NCI-H187 treated with DMSO at 0.1 percent for 48 hours (cell line): ENCODE measurements around the gene FER1L5.

Source experiments
- DNase-seq: peaks from one replicate; lab custom pipeline; 2025; lab: John Stamatoyannopoulos, UW

Gene FER1L5

DNA sequence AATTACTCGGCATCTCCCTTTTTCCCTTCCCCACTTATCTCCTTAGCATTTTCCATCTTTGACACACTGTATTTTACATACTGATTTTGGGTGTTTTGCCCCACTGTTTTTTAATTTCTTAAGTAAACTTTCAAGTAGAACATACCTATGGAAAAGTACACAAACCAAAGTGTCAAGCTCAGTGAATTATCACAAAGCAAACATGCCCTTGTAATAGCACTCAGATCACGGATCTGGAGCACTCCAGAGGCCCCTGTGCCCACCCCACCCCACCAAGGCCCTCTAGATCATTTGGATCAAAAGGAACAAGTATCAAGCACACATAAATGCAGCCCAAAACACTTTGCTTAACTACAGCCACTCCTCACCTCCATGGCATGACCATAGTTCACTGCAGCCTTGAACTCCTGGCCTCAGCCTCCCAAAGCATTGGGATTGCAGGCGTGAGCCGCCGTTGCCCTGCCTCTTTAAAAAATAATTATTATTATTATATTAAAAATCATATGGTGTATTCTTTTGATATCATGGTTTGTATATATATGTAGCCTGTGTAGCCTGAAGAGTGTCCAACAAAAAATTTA is 38.1 kb downstream of the FER1L5 start:
- DNase-seq: no peak

- no peak for DNase-seq
Measured at GRCh38 chr2:96681540-96681939, 39.0 kb downstream of the FER1L5 start.

- DNase-seq: no peak
Measured at GRCh38 chr2:96683307-96683706, 40.7 kb downstream of the FER1L5 start.

GRCh38 chr2:96683972-96684820 is 41.6 kb downstream of the FER1L5 start:
- DNase-seq: no peak

- DNase-seq: no peak
Measured at GRCh38 chr2:96684883-96685576, 42.5 kb downstream of the FER1L5 start.

DNA sequence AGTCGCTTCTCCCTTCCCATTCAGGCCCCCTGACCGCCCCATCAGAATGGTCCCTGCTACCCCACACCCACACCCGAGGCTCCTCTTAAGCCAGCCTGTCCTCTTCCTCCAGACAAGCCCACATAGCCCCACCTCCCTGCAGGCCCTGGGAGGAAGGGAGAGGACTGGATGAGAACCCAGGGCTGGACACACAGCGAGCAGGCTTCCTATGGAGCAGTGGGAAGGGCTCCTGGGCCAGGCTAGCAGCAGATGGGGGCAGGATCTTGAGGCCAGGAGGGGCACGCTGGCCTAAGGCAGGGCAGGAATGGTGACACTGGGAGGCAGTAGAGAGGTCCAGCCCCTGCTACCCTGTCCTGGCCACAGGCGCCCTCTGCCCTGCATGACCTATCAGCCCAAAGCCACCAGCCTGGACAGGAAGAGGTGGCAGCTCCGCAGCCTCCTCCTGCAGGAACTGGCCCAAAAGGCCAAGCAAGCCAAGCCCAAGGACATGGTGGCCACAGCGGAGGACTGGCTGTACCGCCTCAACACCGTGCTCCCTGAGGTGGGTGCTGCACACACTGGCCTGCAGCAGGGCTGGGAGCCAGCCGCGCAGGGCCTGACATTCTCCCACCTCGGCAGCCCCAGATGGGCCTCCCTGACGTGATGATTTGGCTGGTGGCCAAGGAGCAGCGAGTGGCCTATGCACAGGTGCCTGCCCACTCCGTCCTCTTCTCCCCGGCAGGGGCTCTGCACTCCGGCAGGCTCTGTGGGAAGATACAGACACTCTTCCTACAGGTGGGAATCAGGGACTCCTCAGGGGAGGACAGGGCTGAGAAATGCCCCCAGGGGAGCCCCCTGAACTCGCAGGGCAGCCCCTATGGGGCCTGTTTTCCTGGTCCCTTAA is 43.3 kb downstream of the FER1L5 start:
- DNase-seq: no peak

DNA sequence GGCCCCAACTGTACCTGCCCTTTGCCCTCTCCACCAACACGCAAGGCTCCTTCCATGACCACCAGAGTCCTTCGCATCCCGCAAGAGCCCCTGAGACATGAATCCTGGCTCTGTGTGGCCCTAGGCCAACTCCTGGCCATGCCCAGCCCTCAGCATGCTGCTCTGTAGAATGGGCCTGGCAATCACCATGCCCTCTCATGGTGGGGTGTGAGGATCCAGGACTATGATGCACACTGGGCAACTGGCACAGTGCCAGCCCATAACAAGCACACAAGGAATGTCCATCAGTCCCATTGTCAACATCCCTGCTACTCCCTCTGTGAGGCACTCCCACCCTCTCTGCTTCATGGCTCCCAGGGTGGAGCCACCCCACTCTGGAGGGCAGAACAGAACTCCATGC is 44.7 kb downstream of the FER1L5 start:
- no peak for DNase-seq

DNA sequence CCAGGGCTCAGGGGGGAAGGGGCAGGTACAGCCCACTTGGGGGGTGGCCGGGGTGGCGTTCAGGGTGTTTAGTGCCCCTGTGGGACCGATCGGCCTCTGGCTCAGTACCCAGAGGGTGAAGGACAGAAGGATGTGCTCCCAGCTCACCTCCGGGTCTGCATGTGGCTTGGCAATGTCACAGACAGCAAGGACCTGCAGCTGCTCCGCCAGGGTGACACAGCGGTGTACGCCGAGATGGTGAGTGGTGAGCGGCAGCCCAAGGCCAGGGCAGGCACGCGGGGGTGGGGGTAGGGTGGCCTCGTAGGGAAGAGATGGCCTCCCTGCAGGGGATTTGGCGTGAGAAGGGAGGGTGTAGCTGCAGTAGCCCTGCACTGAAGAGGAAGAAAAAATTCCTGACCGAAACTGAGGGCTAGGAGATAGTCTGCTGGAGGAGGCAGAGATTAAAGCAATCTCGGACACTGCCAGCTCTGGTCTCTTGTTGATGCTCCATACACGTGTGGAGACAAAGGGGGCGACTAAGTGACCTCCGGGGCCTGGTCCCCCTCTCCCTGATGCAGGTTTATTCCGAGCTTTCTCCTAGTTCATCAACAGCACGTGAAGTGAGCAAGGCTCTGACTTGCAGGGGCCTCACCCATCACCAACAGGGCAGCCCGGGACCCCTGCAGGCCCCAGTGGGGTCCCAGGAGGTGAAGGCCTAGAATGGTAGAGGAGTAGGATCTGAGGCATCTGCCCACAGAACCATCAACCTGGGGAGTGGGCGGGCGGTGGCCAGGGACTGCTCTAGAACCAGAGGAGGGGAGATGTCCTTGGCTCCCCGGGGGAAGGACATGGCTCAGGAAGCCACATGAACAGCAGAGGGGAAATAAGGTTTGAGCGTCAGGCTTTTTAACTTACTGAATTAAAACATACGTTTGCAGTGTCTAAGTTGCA is 45.4 kb downstream of the FER1L5 start:
- no peak for DNase-seq

DNA sequence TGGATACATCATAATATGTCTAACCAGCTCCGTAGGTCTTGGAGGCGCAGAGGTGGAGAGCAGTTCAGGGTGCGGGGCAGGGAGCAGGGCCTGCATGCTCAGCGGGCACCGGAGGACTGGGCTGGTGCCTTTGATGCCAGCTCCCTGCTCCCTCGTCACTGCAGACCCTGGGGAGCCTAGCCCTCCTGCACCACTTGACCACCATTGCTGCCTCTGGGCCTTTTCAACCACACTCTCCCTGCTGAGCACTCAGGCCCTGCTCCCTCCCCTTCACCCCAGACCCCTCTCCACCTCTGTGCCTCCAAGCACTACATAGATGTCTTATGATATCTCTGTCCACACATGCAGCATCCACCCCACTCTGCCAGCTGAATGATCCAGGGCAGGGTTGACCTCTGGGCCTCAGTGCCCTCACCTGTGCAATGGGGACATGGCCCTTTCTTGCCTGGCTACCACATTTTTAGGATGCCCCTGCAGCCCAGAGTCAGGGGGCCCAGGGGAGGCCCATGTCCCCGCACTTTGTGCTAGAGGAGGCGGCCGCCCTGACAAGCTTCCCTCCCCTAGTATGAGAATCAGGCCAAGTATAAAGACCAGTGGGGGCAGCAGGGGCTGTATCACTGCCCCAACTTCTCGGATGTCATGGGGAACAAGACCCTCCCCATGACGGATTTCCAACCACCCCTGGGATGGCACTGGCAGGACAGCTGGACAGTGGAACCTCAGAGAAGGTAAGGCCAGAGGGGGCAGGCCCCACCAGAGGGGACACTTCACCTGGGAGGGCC is 46.3 kb downstream of the FER1L5 start:
- DNase-seq: no peak

DNA sequence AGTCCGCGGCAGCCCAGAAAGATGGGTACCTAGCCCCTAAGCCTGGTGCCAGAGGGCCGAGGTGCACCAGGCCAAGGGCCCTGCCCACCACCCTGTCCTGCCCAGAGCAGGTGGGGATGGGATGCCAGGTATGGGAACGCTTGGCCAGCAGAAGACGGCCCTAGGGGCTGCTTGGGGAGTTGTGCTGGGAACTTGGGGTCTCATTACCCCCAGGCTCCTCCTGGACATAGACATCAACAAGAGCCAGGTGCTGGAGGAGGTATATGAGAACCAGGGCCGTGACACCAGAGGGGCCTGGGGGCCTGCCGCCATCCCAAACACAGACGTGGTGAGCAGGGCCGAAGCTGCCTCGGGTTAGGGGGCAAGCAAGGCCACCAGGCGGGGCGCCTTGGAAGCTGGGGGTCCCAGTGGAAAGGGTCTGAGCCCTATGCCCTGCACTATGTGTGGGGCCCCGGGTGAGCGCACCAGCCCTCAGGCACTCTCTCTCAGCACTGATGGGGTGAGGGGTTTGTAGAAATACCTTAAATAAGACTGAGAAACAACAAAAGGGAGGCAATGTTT is 46.9 kb downstream of the FER1L5 start:
- no peak for DNase-seq

DNA sequence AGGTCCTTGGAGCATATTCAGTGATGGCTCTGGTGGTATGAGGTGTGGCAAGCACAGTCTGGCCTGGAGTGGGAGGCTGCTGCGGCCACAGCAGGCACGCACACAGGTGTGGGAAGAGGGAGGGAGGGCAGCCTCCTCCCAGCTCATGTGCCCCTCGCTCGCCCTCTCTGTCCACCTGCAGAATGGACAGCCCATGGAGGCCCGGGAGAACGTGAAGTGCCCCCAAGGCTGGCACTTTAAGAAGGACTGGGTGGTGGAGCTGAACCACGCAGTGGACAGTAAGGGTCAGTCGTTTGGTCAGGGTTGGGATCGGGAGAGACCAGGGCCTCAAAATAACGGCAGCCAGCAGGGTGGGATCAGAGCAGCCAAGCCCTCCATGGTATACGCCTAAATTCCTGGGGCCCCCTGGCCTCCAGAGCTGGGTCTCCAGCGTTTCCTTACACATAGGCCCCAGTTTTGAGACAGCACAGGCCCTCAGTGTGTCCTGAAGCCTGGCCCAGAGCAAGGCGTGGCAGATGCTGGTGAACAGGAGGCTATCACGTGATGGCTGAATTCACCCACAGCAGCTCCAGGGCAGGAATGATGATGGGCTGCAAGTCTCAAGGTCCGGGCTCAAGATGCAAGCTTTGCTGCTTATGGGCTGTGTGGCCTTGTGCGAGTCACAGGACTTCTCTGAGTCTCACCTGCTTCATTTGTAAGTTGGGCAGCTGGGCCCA is 47.9 kb downstream of the FER1L5 start:
- no peak for DNase-seq

GRCh38 chr2:96691022-96691612 is 48.6 kb downstream of the FER1L5 start:
- no peak for DNase-seq

- no peak for DNase-seq
Measured at GRCh38 chr2:96692094-96692971, 49.8 kb downstream of the FER1L5 start.

- DNase-seq: no peak
Measured at GRCh38 chr2:96693286-96694200, 51.0 kb downstream of the FER1L5 start.

DNA sequence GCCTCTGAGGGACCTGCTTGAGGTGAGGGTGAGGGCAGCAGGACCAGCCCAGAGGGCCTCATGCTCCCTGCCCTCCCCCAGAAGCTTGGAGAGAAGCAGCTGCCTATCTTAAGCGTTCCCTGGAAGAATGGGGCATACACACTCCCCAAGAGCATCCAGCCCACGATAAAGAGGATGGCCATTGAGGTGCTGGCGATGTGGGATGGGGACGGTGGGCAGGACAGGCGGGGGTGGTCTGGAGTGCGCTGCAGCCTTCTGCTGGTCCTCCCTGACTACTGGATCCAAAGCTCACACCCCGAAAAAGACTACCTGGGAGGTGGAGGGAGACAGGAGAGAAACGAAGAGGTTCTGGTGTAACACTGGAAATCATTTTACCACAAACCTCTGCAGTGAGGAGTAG is 51.7 kb downstream of the FER1L5 start:
- no peak for DNase-seq

DNA sequence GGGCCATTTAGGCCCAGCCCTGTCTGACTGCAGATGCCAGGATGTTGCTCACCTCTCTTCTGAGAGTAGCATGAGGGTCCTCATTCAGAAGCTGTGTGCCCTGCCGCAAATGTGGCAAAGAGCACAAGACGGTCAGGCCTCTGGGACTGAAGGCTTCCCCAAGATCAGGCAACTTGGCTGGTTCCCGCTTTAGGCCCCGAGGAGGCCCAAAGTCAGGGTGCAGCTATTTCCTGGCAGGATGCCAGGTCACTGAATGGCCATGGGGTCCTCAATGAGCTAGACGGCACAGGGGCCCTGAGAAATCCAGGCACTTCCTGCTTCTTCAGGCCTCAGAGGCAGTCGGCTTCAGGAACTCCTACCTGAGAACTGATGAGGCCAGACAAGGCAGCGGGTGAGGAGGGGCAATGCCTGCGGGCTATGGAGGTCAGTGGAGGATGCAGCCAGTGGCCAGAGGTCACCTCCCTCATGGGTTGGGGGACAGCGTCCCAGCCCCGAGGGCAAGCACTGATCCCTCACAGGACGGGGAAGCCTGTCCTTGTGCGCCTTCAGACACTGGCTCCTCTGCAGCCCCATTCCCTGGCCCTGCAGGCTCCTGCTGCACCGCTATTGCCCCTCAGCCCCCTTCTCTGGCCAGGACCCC is 52.4 kb downstream of the FER1L5 start:
- no peak for DNase-seq
